Neural cell (in vitro differentiated cells): ENCODE measurements around the gene ARHGEF19.

Experiments
- EP300 ChIP-seq: fragments of 450-650 bp; conservative IDR thresholded peaks from 2 replicates; pipeline ENCODE4 v1.6.1; 2014; ENCODE audit warnings: antibody characterized with exemption, mild to moderate bottlenecking, moderate library complexity; ENCODE audit not compliant: poor library complexity, severe bottlenecking
- EZH2 ChIP-seq: fragments of 200-600, 300-800 bp; shearing (Covaris generic), sonication (generic); IDR thresholded peaks from 2 replicates; pipeline ENCODE4 v1.6.1; 2014; ENCODE audit warnings: antibody characterized with exemption, low read length, borderline replicate concordance, mild to moderate bottlenecking; ENCODE audit not compliant: insufficient read depth, poor library complexity, severe bottlenecking
- POLR2AphosphoS5 ChIP-seq: IDR thresholded peaks from 2 replicates; pipeline ENCODE4 v1.6.1; 2012
- RAD21 ChIP-seq: fragments of 450-650 bp; conservative IDR thresholded peaks from 2 replicates; pipeline ENCODE4 v1.6.1; 2014; ENCODE audit warnings: antibody characterized with exemption, mild to moderate bottlenecking, moderate library complexity
- TF ChIP-seq, protein P1 (sequence below): fragments of 450-650 bp; IDR thresholded peaks from 2 replicates; pipeline ENCODE4 v1.5.1; 2014; ENCODE audit warnings: antibody characterized with exemption, mild to moderate bottlenecking, moderate library complexity; ENCODE audit not compliant: poor library complexity, severe bottlenecking

DNA sequence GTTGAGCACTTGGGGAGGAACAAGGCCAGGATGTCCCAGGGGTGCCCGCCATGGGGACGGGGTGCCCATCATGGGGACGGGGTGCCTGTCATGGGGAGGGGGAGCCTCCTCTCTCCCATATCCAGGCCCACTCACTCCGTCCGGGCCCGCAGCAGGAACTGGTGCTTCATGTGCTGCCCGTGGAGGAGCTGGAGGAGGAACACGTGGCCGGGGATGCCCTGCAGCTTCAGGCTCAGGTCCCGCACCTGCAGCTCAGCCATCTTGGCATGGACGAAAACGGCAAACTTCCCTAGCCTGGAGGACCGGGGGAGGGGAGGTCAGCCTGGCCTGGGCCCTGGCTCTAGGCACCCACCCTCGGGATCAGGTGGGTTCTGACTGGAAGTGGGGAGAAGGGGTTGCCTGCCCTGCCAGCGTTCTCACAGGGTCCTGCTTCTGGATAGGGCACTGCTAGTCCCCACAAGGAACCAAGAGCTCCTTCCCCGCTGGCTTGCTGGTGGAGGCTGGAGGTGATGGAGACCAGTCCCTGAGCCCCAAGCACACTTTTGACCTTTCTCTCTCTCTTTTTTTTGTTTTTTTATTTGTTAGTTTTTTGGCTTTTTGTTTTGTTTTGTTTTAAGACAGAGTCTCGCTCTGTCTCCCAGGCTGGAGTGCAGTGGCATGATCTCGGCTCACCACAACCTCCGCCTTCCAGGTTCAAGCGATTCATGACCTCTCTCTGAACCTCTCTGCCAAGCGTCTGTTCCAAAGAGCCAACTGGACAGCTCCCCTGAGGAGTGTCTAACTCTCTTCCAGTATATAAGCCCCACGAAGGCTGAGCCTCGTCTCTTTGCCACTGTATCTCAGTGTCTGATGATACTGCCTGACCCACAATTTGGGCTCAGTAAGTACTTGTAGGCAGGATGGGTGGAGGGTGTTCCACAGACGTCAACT, 9.9 kb downstream of the ARHGEF19 start:
- TF ChIP-seq EZH2, result no peak
- TF ChIP-seq, protein P1, sequence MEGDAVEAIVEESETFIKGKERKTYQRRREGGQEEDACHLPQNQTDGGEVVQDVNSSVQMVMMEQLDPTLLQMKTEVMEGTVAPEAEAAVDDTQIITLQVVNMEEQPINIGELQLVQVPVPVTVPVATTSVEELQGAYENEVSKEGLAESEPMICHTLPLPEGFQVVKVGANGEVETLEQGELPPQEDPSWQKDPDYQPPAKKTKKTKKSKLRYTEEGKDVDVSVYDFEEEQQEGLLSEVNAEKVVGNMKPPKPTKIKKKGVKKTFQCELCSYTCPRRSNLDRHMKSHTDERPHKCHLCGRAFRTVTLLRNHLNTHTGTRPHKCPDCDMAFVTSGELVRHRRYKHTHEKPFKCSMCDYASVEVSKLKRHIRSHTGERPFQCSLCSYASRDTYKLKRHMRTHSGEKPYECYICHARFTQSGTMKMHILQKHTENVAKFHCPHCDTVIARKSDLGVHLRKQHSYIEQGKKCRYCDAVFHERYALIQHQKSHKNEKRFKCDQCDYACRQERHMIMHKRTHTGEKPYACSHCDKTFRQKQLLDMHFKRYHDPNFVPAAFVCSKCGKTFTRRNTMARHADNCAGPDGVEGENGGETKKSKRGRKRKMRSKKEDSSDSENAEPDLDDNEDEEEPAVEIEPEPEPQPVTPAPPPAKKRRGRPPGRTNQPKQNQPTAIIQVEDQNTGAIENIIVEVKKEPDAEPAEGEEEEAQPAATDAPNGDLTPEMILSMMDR, result no peak
- TF ChIP-seq RAD21, result no peak
- no peak for TF ChIP-seq POLR2AphosphoS5
- no peak for TF ChIP-seq EP300
